GM21576 (cell line): ENCODE results near the gene SNRNP25.
"Not testable (repeated sequence)": the region's sequence is repeated elsewhere in the genome, so short reads cannot be mapped to it uniquely, and the experiment has no call there.

ENCODE experiments used
- ATAC-seq: cut with Tn5 transposase; IDR thresholded peaks from one replicate; pipeline ENCODE4 v1.9.1; 2021; ENCODE audit warnings: mild to moderate bottlenecking, moderate library complexity; ENCODE audit not compliant: unreplicated experiment

The SNRNP25 gene

DNA sequence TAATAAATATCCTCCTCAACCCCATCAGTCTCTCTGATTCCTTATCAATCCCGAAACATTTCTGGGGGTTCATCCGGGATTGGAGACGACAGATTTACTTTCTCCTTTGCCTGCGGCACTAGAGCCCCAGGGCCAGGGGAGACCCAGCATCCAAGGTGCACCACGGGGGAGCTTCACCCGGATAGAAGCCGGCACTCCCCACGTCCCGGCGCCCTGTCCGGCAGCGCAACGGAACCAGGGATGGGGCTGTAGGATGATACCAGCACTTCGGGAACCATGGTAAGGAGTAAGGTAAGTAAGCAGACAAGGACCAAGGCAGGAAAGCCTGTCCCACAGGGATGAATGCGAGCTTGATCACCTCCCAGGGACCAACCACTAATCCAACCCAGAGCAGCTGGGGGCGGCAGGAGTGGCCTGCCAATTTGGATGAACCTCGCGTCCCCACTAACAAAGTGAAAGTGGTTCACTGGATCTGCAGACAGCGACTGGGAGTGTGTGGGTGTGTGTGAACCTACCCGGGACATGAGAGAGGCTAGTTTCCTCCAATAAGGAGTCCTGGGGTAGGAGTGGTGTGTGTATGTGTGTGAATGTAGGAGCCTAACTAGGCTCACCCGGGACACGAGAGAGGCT lies 12.1 kb upstream of the SNRNP25 start:
- no peak for ATAC-seq

DNA sequence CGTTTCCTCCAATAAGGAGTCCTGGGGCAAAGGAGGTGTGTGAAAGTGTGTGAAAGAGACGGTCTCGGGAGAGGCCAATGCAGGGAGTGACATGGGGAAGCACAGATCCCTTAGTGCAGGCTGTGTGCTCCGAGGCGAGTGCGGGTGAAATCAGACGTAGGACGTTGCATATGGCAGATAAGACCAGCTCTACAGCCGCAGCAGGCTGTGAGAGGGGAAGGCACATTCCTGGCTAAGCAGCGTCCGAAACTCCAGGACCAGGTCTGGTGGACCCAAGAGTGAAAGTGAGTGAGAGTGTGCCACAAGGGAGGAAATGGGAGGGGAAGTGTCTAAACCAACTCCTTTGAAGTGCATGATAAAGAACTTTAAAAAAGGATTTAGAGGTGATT lies 11.6 kb upstream of the SNRNP25 start:
- ATAC-seq = no peak

DNA sequence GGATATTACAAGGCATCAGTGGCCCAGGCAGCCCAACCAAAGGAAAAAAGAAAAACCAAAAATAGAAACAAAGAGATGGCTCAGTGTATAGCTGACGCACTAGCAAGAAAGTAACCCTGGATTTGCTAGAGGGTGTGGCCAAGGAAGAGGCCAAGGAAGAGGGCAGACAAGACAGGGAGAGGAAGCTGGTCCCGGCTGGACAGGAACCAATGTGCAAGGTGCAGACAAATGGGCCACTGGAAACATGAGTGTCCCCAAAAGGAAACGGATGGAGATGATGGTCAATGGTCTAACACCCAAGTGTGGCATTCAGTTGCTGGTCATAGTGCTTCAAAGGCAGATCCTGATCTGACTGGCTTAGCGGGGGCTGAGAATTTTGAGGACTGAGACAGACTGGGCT lies 10.9 kb upstream of the SNRNP25 start:
- no peak for ATAC-seq

DNA sequence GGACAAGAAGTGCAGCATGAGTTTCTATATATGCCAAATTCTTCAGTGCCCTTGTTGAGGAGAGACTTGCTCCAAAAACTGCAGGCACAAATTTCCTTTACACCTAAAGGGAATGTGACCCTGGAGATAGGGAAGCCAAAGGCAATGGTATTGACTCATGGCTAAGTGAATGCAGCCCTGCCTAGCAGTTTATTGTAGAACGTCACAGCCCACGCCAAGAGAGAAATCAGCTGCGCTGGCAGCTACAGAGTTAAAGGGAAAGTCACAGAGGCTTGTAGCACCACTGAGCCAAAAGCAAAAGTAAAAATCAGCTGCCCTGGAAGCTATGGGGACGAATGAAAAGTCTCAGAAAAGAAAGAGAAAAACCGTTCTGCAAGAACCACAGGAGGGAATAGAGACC lies 10.3 kb upstream of the SNRNP25 start:
- ATAC-seq = no peak

DNA sequence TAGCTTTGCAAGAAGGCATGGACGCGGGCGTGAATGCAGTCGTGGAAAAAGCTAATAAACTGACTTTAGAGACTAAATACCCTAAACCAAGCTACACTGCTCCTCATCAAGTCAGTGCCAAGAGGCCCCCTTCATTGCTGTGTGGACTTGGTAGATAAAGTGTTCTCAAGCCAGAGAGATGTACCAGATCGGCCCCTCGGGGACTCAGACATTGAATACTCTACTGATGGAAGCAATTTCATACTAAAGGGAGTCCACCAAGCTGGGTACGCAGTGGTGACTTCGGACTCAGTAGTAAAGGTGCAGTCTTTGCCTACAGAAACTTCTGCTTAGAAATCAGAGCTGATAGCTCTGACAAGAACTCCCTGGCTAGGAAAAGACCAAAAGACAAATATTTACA lies 9.0 kb upstream of the SNRNP25 start:
- ATAC-seq = no peak

DNA sequence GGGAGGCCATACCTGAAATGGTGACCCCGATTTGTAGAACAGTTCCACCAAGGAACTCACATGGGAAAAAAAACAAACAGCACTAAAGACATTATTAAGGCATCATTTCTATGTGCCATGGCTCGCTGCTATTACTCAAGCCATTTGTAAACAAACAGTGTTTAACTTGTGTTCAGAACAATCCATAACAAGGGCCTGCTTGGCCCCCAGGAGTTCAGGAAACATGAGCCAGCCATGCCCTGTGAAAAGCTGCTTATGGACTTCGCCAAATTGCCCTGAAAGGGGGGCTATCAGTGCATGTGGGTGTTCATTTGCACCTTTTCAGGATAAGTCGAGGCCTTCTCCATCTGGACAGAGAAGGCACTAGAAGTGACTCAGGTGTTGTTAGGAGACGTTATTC lies 8.2 kb upstream of the SNRNP25 start:
- ATAC-seq = no peak

DNA sequence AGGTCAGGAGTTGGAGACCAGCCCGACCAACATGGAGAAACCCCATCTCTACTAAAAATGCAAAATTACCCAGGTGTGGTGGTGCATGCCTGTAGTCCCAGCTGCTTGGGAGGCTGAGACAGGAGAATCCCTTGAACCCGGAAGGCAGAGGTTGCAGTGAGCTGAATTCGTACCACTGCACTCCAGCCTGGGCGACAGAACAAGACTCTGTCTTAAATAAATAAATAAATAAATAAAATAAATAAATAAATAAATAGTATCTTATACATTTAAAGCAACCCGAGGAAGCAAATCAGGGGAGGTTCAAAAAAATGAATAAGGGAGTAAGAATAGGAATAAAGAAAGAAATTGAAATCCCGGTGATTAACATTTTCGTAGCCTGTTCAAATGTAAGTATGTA lies 7.1 kb upstream of the SNRNP25 start:
- not testable (repeated sequence) for ATAC-seq

DNA sequence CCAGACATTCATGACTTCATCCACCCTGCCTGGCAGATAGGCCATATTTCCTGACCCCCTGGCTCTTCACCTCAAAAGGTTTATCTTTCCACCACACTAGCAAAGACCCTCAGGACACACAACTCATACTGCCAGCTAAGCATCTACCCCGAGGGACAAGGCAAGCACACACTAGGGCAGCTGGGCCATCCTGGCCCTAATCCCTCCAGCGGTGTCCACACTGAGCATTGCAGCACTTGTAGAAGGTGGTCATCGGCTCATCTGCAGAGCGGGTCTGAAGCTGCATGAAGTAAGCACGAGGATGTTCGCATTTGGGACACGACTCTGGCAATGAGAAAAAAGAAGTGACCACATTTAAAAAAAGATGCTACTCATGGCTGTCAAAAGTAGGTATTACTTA lies 6.4 kb upstream of the SNRNP25 start:
- no peak for ATAC-seq

DNA sequence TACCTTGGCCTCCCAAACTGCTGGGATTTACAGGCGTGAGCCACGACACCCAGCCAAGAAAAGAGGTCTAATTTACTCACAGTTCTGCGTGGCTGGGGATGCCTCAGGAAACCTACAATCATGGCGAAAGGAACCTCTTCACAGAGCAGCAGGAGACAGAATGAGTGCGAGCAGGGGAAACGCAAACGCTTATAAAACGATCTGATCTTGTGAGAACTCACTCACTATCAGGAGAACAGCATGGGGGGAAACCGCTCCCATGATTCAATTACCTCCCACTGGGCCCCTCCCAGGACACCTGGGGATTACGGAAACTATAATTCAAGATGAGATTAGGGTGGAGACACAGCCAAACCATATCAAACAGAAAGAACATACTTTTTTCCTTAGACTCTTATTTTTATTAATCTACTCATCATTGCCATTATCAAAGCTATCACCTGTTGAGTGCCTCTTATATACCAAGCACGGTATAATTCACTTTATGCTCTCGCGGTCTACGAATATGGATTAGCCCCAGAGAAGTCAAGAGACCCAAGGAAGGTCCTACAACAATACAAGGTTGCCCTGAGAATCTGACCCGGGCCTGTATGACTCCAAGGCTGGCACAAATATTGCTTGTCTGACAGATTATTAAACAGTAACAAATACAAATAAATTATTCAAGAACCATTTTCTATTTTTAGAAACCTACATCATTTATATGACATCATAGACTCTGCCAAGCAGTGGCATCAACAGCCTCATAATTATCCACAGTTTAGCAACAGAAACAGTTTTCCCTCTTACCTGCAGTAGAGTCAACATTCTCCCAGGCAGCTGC lies 2.6 kb upstream of the SNRNP25 start:
- no peak for ATAC-seq

DNA sequence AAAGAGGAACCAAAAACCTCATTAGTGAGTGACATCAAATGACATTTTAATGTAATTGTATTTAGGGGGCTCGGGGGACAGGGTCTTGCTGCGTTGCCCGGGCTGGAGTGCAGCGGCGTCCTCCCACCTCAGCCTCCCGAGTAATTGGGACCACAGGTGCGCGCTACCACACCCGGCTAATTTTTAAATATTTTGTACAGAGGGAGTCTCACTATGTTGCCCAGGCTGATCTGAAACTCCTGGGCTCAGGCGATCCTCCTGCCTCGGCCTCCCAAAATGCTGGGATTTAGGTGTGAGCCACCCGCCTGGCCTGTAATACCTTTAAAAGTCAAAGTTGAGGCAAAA lies 581 bp downstream of the SNRNP25 start:
- no peak for ATAC-seq

DNA sequence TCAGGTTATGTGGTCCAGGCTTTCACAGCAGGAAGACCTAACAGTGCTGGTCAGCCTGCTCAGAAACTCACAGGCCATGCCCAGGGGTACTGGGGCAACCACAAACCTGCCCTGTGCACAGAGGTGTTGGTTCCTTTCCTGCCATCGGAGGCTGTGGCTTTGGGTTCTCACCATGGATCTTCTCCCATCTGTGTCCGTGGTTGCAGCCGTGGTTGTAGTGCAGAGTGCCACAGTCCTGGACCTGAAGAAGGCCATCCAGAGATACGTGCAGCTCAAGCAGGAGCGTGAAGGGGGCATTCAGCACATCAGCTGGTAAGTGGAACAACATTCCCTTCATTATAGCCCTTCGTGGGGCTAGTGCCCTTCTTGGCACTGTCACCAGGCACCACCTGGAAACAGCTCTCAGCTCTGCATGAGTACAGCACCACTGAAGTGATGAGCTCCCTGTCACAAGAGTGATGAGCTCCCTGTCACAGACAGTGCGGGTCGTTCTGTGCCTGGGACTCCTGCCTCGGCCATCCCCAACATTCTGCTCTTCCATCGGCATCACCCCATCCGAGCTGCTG lies 2.0 kb downstream of the SNRNP25 start:
- ATAC-seq = no peak

DNA sequence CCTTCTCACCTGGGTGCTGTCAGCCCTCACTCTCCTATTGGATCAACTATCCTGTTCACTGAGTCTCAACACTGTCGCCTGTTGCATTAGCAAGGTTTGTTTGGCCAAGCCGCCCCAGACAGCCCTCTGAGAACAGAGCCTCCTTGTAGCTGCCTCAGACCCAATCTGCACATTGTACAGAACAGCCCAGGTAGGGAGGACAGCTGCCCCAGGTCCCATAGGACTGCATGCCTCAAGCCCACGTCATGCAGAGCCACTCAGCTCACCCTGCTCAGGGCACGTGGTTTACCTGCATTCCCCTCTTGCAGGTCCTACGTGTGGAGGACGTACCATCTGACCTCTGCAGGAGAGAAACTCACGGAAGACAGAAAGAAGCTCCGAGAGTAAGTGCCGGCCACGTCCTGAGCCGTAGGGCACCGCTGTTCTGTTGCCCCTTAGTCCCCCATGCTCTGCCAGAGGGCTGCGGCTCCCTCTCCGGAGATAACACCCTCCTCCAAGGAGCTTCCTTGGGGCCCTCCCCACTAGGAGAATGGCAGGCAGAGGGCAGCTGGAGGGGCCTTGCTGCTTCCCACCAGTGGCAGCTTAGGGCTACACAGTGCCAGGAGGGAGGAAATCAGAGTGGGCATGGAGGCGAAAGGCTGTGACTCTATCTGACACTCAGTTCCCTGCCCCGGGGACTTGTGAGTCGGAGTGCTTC lies 2.8 kb downstream of the SNRNP25 start:
- no peak for ATAC-seq

DNA sequence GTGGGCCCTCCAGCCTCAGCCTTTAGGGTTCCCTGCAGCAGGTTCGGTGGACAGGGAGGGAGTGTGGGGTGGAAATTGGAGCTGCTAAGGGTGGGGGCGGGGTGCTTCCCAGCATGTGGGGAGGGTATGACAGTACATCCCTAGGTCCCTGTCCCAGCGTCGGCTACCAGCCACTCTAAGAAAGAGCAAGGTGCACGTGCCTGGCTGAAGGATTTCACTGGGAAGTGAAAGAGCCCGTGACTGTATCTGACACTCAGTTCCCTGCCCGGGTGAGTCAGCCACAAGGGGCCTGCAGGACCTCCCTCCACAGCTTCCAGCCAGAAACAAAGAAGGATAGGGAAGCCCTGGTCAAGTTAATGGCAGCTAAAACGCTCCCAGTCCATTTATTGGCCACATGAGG lies 4.1 kb downstream of the SNRNP25 start:
- ATAC-seq = no peak

DNA sequence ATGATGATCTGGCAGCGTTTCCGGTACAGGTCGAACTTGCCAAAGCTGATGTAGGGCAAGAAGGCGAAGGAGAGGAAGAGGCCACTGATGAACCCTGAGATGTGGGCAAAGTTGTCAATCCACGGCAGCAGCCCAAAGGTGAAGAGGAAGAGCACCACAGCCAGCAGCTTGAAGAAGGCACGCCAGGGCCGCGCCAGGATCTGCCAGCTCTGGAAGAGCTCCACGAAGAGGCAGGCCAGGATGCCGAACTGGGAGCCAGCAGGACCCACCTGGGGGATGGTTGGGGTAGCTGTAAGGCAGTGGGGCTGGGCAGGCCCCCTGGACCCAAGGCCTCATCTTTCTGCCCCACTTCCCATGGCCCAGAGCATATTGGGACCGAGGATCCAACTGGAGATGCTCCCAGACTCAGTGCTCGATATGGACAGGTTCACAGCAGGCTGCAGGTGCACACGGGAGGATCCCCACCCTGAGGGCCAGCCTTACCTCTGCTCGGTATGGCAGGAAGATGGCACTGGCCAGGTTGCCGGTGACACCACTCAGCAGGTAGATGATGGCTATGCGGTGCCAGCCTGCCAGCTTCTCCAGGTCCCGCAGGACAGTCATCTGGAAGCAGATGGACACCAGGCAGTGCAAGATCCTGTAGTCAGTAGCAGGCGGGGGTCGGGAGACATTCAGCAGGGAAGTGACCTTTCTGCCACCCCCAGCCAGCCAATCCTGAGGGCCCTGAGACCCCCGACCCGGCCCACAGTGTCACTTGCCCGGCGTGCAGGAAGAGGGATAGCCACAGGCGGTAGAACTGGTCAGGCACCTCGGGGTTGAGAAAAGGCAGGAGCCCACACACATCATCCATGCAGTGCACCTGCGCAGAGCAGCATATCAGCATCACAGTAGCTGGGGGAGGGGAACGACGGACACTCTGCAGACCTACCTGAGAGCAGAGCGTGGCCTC lies 5.1 kb downstream of the SNRNP25 start:
- no peak for ATAC-seq

DNA sequence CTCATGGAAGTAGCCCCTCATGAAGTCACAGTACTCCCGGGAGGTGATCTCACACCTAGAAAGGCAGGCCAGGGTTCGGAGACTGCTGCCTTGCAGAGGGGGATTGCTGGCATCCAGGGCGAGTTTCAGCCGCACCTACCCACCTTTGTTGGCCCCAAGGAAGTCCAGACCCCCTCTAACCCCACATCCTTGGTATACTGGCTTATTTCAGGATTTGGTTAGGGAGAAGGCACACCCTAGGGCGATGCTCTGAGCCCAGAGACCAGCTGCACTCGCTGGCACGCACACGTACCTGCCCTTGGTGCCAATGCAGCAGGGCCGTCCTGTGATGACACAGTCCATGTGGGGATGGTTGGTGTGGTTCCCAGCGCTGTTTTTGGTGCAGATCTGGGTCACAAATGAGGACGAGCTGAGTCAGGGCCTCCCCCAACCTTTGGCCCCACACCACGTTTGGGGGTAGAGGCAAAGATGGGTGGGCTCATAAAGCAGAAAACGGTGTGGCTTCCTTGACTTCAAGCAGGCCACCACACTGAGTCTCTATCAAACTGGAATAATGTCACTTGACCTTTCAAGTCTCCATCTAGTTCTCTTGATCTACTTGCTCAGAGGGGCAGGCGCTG lies 5.9 kb downstream of the SNRNP25 start:
- ATAC-seq = no peak

DNA sequence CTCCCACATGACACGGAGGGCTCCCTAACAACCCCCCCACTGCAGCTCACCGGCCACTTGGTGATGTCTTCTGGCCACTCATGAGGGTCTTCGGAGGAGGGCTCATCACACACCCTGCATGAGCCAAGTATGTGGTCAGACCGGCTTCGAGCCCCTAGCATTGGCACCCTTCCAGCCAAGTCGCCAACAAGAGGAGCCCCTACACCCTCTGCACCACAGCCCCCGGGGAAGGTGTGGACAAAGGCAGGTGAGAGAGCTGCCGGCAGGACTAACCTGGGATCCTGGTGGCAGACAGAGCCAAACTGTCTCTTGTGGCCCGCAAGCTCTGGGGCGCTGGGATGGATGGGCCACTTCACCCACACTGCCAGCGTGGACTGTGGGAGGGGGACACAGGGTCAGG lies 6.5 kb downstream of the SNRNP25 start:
- no peak for ATAC-seq

DNA sequence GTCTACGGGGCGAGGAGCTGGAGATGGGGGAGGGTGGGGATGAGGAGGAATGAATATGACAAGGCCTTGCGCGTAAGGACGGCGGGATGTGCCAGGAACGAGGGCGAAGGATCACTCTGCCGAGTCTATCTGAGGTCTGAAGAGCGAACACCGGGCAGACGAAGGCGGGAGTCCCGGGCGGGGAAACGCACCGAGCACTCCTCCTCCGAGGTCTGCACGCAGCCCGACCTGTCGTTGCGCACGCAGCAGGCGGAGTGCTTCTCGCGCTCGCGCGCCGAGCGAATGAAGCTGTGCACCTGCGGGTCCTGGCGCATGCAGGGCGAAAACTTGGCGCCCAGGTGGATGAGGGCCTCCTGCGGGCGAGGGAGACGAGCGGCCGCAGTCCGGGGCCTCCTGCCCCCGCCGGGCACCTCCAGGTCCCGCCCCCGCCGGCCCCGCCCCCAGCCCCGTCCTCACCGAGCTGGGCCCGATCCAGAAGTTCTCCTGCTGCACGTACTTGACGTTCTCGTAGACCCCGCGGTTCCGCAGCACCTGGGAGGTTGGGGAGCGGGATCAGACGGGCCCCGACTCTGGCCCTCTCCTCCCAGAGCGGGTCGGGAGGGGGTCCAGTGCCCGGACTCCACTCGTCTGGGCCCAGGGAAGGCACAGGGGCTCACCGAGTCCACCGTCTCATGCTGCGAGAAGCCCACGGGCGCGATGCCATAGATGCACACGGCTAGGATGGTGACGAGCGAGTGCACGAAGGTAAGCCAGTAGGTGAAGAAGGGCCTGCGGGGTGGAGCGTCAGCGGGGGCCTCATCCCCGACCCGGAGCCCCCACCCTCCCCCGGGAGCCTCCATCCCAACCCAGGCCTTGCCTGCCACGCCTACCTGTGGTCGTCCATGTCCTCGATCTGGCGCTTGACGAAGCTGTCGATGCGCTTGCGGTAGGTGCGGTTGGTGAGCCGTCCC lies 7.6 kb downstream of the SNRNP25 start:
- no peak for ATAC-seq

DNA sequence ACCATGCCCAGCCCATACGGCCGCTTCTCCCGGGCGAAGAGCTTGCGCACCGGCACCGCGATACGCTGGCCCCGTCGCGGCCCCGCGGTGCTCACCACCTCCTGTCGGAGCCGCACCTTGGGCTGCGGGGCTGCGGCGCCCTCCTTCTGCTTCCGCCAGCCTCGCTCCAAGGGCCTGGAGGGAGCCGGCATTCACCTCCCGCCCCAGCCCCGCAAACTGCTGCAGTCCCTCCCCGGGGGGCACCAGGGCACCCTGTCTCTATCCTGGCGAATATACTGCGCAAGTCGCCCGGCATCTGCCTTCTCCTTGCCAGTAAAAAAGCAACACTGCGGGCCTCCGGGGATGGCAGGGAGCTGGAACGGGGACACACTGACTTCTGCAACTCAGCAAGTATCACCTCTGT lies 8.3 kb downstream of the SNRNP25 start:
- ATAC-seq = no peak

DNA sequence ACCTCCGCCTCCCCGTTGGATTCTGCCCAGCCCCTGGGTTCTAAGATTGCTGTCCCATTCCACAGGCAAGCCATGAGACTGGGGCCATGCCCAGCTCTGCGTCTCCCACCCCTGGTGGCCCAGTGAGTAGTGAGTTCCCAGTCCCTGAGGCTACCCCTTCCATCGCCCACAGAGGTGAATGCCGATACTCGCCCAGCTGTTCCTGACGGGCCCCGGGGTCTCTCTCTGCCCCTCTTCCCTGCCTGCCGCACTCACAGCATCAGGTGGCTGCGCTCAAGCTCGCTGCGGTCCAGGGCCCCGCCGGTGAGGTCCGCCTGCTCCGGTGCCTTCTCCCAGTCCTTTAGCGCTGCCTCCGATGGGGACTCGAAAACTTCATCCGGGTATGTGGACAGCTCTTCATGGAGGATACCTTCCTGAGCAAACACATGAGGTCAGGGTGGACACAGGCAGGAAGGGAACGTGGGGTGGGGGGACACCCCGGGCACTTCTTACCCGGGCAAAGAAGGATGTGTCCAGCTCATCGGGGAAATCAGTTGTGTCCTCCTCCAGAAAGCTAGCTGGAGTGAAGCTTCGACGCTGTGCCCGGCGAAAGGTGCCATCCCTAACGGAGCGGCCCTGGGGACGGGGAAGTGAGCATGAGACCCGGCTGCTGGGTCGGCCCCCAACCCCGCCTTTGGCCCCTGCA lies 8.8 kb downstream of the SNRNP25 start:
- no peak for ATAC-seq
